Stomach (tissue), 4 donors: ENCODE measurements around the gene EPN2.

Source experiments
- CTCF ChIP-seq, 7 experiments: fragments of 450-650 bp in 4 of 7; fragments of 200-600 bp in 3 of 7; sonication (generic) in 3 of 7; IDR thresholded peaks; one replicate each; pipeline ENCODE4 v1.5.1; 2016 to 2019; ENCODE audit warnings: antibody characterized with exemption in 7 of 7, control low read depth in 2 of 7, mild to moderate bottlenecking in 1 of 7
- EP300 ChIP-seq: sonication (generic); formaldehyde crosslinking; IDR thresholded peaks from one replicate; pipeline ENCODE4 v1.6.1; 2017; ENCODE audit warnings: antibody characterized with exemption

GRCh38 chr17:19364699-19365498 is 127.7 kb downstream of the EPN2 start:
- TF ChIP-seq CTCF (IDR thresholded peaks at IDR 0.05) (no peak), EP300 (no peak)
